HG02588 (cell line): ENCODE data around the gene RAB8B.
"Not testable (repeated sequence)": the region's sequence is repeated elsewhere in the genome, so short reads cannot be mapped to it uniquely, and the experiment has no call there.

Experiments used
- ATAC-seq: cut with Tn5 transposase; IDR thresholded peaks from one replicate; pipeline ENCODE4 v1.9.1; 2021; ENCODE audit warnings: mild to moderate bottlenecking, moderate library complexity; ENCODE audit not compliant: unreplicated experiment

RAB8B gene

DNA sequence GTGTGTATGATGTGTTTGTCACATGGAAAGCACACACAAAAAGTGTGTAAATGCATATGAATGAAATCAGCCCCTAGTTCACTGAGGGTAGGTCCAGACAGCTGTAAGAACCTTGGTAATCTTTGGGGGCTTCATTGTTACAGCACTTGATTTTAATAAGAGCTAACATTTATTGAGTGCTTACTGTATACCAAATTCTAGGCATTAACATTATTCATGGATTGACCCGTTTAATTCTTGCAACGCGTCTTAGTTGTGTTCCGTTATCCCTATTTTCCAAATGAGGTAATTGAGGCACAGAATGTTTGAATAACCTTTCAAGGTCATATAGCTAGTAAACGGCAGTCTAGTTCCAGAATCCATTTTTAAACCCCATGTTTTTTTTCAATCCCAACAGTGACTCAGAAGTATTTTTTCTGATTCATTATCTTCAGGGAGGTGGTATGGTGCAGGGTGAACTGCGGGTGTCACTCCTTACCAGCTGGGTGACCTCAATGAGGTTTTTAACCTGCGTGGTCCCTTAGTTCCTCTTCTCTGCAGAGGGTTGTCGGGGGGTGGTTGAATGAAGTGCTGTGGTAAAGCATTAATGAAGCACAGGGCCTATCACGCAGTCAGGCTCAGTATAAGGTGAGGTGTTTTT lies 14.2 kb downstream of the RAB8B start:
- no peak for ATAC-seq

DNA sequence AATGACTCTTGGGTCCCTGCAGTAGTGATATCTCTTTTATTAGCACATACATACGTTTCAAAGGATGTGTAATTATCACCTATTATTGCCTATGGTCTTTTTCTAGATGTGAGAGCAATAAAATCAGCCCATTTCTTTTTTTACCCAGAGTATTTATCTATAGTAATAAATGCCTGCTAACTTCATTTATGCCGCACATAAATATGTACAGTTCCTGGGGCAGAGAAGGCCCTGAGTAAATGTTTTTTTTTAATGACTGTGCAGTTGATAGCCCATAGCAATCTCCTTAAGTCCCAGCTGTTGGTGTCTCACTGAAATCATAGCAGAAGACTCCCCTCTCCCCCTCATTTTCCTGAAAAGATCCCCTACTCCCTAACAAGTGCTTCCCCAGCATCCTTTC lies 16.7 kb downstream of the RAB8B start:
- ATAC-seq = no peak

DNA sequence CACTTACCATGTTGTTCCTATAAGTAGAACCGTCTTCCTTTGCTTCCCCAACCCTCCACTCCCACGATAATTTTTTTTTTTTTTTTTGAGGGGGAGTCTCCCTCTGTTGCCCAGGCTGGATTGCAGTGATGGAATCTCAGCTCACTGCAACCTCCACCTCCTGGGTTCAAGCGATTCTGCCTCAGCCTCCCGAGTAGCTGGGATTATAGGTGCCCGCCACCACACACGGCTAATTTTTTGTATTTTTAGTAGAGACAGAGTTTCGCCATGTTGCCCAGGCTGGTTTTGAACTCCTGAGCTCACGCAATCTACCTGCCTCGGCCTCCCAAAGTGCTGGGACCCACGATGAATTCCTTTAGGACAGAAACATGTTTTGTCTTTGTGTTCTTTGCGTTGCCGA lies 19.4 kb downstream of the RAB8B start:
- not testable (repeated sequence) for ATAC-seq

DNA sequence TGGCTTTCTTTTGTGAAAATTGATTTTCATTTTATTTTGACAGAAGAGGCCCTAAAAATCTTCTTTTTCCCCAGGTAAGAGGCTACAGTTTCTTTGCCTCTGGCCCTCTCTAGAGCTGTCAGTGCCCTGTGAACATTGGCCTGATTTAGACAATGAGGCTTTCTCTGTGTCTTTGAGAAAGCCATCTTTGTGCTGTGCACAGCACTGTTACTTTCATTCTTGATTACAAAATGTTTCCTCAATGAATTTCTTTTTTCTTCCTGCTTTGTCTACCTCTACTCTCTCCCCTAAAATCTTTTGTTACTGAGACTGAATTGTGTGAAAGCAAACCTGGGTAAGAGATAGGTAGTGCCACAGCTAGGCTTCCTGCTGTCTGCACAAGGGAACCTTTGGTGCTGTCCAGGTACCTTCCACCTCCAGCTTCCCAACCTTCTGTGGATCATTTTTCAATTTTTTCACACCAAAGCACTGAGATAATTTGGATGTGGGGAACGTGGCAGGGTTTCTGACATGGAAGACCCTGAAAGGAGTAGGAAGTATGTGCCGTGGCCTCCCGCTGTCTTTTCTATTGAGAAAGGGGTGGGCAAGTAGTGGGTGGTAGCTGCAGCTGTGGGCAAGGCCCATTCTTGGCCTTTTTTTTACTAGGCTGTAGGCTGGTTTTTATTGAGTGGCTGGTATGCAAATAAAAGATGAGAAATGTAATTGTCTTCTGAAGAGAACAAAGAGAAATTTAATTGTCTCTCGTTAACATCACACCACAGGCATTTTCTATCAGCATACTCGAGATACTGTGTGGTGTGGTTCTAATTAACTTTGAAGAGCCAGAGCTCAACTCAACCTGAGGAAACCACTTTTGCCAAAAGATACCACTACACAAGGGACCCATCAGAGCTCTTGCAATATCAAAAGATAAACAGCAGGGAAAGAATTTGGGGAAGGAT lies 21.0 kb downstream of the RAB8B start:
- ATAC-seq = no peak

DNA sequence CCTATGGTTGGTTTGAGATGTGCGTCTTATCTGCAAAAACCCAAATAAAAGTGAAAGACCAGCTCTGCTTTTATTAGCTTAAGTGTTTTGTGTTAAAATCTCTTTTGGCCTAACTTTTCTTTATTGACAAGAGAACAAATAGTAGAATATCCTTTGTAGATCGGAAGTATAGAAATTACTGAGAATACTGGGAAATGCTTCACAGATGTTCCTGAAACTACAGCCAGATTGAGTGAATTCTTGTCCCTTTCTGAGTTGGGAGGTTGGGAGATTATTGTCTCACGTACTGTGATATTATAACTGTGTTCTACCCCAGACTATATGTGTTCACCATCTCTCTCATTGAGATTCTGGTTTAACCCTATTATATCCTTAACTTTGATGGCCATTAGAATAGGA lies 21.7 kb downstream of the RAB8B start:
- no peak for ATAC-seq

DNA sequence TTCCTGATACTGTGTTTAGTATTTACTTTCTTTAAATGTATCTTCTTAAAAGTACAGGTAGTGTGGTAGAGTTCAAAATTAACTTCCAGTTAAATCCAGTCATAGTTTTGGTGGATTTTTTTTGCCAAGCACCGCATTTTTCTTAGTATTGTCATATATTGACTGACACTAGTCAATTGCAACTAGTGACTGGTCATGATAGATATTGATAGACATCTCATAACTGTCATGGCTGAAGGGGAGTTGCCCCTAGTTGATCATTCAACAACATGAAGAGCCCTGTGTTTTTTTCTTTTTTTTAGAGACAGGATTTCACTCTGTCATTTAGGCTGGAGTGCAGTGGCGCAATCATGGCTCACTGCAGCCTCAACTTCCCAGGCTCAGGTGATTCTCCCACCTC lies 22.1 kb downstream of the RAB8B start:
- ATAC-seq = no peak

DNA sequence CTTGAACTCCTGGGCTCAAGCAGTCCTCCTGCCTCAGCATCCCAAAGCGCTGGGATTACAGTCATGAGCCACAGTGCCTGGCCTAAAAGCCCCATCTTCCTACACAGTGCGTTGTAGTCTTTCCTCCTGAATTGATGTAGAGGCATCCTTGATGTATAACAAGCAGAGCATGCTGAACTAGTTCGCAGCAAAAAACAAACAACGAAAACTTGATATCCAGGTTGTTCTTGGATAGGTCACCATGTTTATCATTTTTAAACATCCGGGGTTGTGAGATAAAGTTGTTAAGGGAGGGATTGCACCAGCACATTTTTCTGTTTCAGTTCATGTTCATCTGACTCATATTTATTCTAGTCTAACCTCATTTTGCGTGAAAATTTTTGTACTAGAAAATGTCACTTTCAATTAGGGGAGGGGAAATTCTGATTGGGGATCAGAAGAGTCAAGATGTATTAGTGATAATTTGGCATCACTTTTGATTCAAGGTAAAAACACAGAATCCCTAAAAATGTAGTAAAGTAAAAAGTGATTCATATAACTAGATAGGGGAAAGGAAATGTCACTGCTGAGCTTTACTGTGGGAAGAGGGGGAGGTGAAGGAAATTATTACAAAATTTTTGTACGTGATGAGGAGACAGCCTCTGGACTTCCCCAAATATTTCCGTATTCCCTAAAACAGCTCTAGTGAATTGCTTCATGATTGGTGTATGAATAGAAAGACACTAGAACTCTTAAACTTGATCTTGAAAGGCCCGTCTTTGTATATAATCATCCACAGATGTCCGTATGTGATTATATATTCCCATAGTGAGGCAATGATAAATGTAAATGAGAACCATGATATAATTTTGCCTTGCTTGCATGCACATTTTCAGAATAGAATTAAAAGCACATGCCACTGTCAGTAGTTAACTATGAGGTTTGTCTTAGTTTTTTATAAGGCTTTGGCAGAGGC lies 22.9 kb downstream of the RAB8B start:
- peak; percentile 47 for ATAC-seq

DNA sequence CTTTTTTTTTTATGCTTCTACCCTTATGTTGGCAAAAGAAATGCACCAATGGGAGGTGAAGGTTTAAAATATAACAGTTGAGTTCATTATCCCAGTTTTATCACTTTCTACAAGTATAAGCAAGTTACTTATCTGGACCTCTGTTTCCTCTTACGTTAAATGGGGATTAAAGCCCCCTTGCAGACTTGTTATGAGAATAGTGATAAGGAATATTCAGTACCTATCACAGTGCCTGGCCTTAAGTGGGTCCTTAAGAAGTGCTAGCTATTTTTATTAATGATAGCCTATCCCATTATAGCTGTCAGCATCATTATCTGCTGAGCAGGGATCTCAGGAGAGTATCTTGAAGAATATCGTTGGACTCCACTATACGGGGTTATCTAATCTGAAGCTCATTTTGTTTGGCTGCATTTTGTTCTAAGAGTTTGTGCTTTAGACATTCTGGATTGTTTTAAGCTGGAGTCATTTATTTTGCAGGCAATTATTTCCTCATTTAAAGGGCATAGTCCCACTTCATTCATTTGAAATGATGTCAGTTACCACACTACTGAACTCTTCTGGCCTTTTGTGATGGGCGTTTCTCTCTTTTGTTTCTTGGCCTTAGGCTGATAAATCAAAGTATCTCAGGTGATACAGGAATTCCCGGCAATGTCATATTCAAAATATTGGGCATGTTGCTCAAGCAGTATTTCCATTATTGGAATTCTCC lies 28.8 kb downstream of the RAB8B start:
- no peak for ATAC-seq

DNA sequence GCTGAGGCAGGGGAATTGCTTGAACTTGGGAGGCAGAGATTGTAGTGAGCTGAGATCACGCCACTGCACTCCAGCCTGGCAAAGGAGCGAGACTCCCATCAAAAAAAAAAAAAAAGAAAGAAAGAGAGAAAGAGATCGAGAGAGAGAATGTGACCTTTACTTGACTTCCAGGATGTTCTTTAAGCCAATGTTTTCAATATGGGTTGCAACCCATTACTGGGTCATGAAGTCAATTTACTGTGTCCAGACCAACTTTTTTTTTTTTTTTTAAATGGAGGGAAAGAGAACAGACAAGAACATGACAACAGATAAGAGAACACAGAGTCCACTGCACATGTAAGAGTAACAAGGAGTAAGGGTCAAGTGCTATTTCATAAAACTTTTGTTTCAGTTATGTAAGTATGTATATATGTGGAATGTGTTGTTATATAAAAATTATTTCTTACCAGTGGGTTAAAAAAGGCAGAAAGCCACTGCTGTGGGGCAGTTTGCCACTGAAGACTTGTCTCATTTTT lies 29.8 kb downstream of the RAB8B start:
- no peak for ATAC-seq

DNA sequence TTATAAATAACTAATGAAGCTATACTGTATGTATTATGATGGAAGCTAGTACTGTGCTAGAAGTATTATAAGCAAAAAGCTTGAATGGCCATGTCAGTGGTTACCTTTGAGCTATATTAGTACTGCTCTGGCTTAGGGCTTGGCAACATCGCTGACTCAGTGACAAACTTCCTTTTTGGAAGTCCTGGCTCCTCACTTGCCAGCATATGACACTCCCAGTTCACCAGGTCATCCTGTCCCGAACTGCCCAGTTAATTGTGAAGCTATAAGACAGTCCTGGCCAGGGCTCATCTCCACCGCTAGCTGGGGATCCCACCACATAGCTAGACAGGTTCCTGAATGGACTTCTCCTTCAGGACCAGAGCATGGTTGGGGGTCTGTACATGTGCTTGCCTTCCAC lies 31.9 kb downstream of the RAB8B start:
- ATAC-seq = no peak

DNA sequence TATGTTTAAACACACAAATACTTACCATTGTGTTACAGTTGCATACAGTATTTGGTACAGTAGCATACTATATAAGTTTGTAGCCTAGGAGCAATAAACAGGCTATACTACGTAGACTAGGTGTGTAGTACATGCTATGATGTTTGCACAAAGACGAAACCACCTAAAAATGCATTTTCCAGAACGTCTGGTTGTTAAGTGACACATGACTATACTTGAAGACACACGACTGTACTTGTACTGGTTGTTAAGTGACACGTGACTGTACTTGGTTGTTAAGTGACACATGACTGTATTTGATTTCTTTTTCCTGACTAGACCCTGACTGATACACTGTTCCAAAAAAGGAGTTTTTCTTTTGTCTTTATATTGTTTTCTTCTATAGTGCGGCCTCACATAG lies 34.1 kb downstream of the RAB8B start:
- no peak for ATAC-seq

DNA sequence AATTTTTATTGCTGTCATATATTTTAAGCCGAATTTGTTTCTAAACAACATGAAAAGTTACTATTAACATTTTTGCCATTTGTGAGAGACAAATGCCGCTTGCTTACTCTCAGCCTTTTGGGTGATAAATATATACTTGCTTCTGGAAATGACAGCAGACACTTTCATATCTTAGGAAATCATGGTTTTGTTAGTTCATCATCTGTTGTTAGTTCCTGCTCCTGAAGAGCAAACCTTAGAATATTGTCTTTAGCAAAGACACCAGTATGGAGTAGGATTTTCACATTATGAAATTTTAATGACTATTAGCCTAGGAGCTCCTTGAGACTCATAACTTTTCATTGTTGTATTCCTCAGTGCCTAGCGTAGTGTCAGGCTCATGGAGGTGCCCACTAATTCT lies 36.0 kb downstream of the RAB8B start:
- ATAC-seq = no peak

DNA sequence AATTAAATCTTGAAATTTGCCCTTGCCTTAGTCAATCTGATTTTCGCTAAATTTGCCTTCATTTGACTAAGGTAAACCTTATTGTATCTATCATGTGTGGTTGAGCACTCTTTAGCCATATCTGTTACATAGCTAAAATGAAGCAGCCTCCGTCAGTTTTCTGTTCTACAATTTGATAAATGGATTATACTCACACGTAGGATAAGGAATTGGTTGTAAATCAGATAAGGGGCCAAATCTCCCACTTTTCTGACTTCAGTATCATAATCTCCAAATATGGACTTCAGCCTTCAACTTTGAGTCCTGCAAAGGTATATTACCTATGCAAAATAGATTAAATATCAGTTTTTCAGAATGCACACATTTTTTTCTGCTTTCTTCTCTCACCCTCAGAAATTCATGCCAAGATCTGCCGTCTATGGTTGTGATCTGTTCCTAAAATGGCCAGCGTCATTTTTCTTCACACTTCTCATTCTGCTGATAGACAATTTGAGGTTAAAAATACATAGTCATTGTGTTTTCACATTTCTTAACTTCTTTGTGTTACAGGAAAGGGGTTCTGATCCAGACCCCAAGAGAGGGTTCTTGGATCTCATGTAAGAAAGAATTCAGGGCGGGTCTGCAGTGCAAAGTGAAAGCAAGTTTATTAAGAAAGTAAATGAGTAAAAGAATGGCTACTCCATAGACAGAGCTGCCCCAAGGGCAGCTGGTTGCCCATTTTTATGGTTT lies 36.9 kb downstream of the RAB8B start:
- no peak for ATAC-seq

DNA sequence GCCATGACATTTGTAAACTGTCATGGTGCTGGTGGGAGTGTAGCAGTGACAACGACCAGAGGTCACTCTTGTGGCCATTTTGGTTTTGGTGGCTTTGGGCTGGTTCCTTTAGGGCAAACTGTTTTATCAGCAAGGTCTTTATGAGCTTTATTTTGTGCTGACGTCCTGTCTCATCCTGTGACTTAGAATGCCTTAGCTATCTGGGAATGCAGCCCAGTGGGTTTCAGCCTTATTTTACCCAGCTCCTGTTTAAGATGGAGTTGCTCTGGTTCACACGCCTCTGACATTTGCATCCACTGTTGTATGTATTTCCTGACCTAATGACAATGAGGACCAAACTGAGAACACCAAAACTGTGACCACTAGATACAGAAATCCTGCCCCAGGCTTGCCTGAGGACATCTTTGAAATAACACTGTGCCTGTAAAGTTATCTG lies 37.6 kb downstream of the RAB8B start:
- no peak for ATAC-seq

DNA sequence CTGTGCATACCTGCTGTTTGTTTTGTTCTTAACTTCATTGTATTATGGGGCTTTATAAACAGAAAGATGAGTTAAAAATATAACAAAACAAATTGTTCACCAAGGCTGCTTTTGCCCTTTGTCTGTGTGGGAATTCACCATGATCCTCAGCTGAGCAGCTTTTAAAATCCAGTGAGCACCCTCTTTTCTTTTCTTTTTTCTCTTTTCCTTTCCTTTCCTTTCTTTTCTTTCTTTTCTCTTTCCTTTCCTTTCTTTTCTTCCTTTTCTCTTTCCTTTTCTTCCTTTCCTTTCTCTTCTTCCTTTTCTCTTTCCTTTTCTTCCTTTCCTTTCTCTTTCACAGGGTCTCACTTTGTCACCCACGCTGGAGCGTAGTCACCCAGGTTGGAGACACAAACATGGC lies 38.3 kb downstream of the RAB8B start:
- ATAC-seq = no peak

DNA sequence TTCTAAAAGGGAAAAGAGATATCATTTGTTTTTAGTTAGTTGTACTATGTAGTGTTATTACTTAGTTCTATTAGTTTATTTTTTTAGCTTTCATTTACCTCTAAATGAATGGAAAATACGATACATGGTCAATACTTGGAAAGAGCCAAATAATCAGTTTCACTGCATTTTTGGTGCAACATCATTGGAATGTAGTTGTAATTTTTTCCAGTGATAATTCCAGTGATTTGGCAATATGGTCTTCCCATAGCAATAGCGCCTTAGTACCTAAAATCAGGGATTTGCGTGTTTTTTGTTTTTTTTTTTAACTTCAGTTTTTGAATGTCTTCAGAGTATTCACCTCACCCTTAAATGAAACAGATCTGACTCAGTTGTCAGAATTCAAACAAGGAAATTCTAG lies 41.8 kb downstream of the RAB8B start:
- ATAC-seq = no peak

DNA sequence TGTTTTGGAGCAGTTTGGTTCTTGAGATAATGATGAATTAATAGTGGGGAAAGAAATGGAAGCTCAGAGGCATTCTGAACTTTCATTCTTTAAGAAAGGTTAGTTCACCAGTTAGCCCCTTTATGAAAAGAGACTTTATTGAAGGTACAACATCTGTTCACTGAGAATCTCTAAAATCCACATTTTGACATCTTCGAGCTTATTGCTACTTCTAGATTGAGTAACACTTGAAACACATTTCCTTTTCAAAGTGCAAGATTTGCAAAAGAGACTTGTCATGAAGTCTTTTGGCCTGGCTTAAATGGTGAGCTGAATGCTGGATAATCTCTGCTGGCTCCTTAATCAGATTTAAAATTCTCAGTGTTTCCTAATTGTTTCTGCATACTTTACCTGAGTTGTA lies 42.3 kb downstream of the RAB8B start:
- no peak for ATAC-seq

DNA sequence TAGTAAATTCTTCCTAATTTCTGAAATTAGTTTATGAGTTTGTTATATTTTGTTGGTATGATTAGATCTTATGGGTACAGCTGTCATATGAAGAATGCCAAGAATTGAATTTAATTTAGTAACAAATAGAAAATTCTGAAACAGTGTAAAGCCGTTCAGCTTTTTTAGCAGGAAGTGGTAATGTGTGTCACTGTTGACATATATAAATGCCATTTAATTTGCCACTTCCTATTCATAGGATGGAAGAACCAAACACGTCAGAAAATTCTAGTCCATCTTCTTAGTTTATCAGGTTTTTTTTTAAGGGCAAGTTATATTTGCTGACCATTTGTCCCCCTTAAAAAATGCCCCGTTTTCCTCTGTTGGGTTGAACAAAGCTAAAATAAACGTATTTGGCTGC lies 43.0 kb downstream of the RAB8B start:
- ATAC-seq = no peak

DNA sequence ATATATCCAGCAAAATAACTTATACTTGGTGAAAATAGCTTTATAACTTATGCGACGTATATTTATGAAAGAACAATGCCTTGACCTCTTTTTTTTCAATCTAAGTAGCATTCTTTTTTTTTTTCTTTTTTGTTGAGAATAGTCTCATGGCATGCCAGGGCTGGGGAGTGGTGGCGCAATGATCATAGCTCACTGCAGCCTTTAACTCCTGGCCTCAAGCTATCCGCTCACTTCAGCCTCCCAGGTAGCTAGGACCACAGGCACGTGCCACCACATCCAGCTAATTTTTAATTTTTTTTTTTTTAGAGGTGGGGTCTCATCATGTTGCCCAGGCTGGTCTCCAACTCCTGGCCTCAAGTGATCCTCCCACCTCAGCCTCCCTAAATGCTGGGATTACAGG lies 43.5 kb downstream of the RAB8B start:
- ATAC-seq = no peak
